ENCODE measurements around the gene YARS2. TPM values are rescaled to one million over a fixed set of nuclear protein-coding genes. Genes with fewer than 3 reads are reported as not detected.

The YARS2 gene
- total and polyA plus RNA-seq, 2 of the 13 experiments (the other 11 are each of a cell fraction or from before 2014, with no cell fraction given) = 17.9 to 39.6 TPM

- TF ChIP-seq NFAT5 (CRISPR knock-in tag; IDR thresholded peaks at IDR 0.05) = no peak
- no peak for TF ChIP-seq PAX8 (CRISPR knock-in tag; IDR thresholded peaks at IDR 0.05; ENCODE audit: borderline replicate concordance)
- peak; percentile 65 for TF ChIP-seq AGO2 (optimal IDR thresholded peaks at IDR 0.05; ENCODE audit: low read depth, low read length)
- TF ChIP-seq SOX6 (IDR thresholded peaks at IDR 0.05) = no peak
- no peak; the same call in 1 of the 2 replicates for TF ChIP-seq SOX6 (CRISPR knock-in tag; IDR thresholded peaks at IDR 0.05)
- peak; percentile 91 for TF ChIP-seq HNRNPLL (IDR thresholded peaks at IDR 0.05; ENCODE audit: low read depth, low read length, poor library complexity, severe bottlenecking)
- no peak; the same call in 1 of the 2 replicates for TF ChIP-seq FOXK1 (CRISPR knock-in tag; IDR thresholded peaks at IDR 0.05; ENCODE audit: borderline replicate concordance, low read depth)
- TF ChIP-seq HDAC1 (CRISPR knock-in tag; IDR thresholded peaks at IDR 0.05) = peak; percentile 5
- TF ChIP-seq ZNF598 (CRISPR knock-in tag; IDR thresholded peaks at IDR 0.05; ENCODE audit: borderline replicate concordance) = peak; percentile 71; the same call in 1 of the 2 replicates
- TF ChIP-seq GPN1 (CRISPR knock-in tag; IDR thresholded peaks at IDR 0.05; ENCODE audit: borderline replicate concordance) = no peak
- peak; percentile 30; the same call in 1 of the 2 replicates for TF ChIP-seq ZNF281 (CRISPR knock-in tag; IDR thresholded peaks at IDR 0.05; ENCODE audit: borderline replicate concordance)
- peak; percentile 19; the same call in 1 of the 2 replicates for TF ChIP-seq NFYC (CRISPR knock-in tag; IDR thresholded peaks at IDR 0.05)
- TF ChIP-seq ZNF331 (CRISPR knock-in tag; IDR thresholded peaks at IDR 0.05) = peak; percentile 46; the same call in 1 of the 2 replicates
- 0 out of 2 replicates have a peak, but pooled peaks have one; percentile 4 for TF ChIP-seq ZNF567 (CRISPR knock-in tag; IDR thresholded peaks at IDR 0.05; ENCODE audit: borderline replicate concordance)
- TF ChIP-seq CSRNP1 (CRISPR knock-in tag; IDR thresholded peaks at IDR 0.05) = peak; percentile 71; the same call in 1 of the 2 replicates
- no peak for TF ChIP-seq ZNF207 (IDR thresholded peaks at IDR 0.05; ENCODE audit: borderline replicate concordance)
Measured at GRCh38 chr12:32755654-32756475, at the start of gene YARS2 (continued).

Data from HepG2 (cell line).